Prostate gland (tissue), 2 donors: ENCODE measurements around the gene BCL7C.

Source experiments
- CTCF ChIP-seq, 4 experiments: fragments of 200-600 bp in 2 of 4; fragments of 450-650 bp in 2 of 4; sonication (generic) in 2 of 4; IDR thresholded peaks; 1 replicate in 3 of 4; 2 replicates in 1 of 4; pipeline ENCODE4 v1.5.1; 2016 to 2019; ENCODE audit warnings: antibody characterized with exemption in 4 of 4, mild to moderate bottlenecking in 2 of 4, moderate library complexity in 2 of 4
- POLR2A ChIP-seq: fragments of 450-650 bp; IDR thresholded peaks from one replicate; pipeline ENCODE4 v1.6.1; 2016; ENCODE audit warnings: antibody characterized with exemption, mild to moderate bottlenecking
- POLR2AphosphoS5 ChIP-seq: sonication (generic); formaldehyde crosslinking; IDR thresholded peaks from one replicate; pipeline ENCODE4 v1.6.1; 2017; ENCODE audit warnings: antibody characterized with exemption

- peak; percentile 84 for TF ChIP-seq POLR2A
- TF ChIP-seq CTCF (IDR thresholded peaks at IDR 0.05) = no peak
- peak; percentile 93 for TF ChIP-seq POLR2AphosphoS5
These were observed 18.8 kb downstream of the BCL7C start for GRCh38 chr16:30874821-30875717.
